Type B pancreatic cell (in vitro differentiated cells): ENCODE measurements around the gene LTV1. TPM values are rescaled to one million over a fixed set of nuclear protein-coding genes. Genes with fewer than 3 reads are reported as not detected.

Experiments used
- DNase-seq: peaks from one replicate; pipeline ENCODE4 v3.0.0; 2021; ENCODE audit warnings: mixed read lengths; ENCODE audit not compliant: unreplicated experiment; ENCODE audit errors: extremely low spot score
- H3K27ac Mint-ChIP-seq: 2 replicates; pipeline ENCODE4 v1.8.0; 2021; ENCODE audit warnings: mild to moderate bottlenecking, mixed read lengths
- H3K27me3 Mint-ChIP-seq: 2 replicates; pipeline ENCODE4 v1.8.0; 2021; ENCODE audit warnings: mixed read lengths
- H3K36me3 Mint-ChIP-seq: 2 replicates; pipeline ENCODE4 v1.8.0; 2021; ENCODE audit warnings: mixed read lengths
- H3K4me1 Mint-ChIP-seq: one replicate; pipeline ENCODE4 v1.8.0; 2021; ENCODE audit warnings: mixed read lengths; ENCODE audit not compliant: unreplicated experiment
- H3K4me3 Mint-ChIP-seq: 2 replicates; pipeline ENCODE4 v1.8.0; 2021; ENCODE audit warnings: mild to moderate bottlenecking, mixed read lengths
- H3K9me3 Mint-ChIP-seq: 2 replicates; pipeline ENCODE4 v1.8.0; 2021; ENCODE audit warnings: mixed read lengths
- total RNA-seq: library from RNA; stranded (reverse); gene quantifications from 2 replicates; pipeline ENCODE4 v1.2.1, GENCODE V29; 2021; ENCODE audit warnings: low replicate concordance
- TF ChIP-seq, protein P1 (sequence below): fragments of 200-600 bp; sonication (generic); conservative IDR thresholded peaks from 2 replicates; pipeline ENCODE4 v1.5.0; 2021; ENCODE audit warnings: antibody characterized with exemption, mild to moderate bottlenecking

Gene LTV1
- total RNA-seq, 1 donor from 2014 or later: 24.2 TPM

DNA sequence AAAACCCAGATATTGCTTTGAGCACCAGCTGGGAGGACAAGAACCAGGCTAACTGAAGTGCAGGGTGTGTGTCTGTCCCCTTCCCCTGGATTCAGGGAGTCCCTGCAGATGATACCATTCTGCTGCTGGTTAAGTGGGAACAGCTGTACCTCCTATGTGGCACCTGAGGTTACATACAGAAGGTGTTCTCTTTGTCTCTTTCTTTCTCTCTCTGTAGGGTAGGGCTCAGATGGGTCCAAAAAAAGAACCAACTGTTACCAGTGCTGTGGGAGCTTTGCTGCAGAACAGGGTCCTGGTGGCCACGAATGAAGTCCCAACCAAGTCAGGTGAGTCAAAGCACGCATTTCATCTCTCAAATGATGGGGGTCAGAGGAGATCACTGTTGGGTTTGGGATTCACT is 59.7 kb downstream of the LTV1 start:
- Mint-ChIP-seq H3K27ac (no peak overlapping the region), H3K36me3 (no peaks in the 10 kb centered on the region), H3K4me3 (no peak overlapping the region)

DNA sequence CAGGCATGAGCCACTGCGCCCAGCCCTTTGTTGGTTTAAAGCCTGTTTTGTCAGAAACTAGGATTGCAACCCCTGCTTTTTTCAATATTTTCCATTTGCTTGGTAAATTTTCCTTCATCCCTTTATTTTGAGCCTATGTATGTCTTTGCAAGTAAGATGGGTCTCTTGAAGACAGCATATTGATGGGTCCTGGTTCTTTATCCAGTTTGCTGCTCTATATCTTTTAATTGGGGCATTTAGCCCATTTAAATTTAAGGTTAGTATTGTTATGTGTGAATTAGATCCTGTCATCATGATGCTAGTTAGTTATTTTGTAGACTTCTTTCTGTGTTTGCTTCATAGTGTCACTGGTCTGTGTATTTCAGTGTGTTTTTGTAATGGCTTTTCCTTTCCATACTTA is 67.9 kb downstream of the LTV1 start:
- DNase-seq: no peak
- no peaks in the 10 kb centered on the region for H3K4me1 Mint-ChIP-seq
- H3K27ac Mint-ChIP-seq: no peak overlapping the region
- H3K27me3 Mint-ChIP-seq: no peaks in the 10 kb centered on the region
- no peaks in the 10 kb centered on the region for H3K36me3 Mint-ChIP-seq
- TF ChIP-seq, protein P1, sequence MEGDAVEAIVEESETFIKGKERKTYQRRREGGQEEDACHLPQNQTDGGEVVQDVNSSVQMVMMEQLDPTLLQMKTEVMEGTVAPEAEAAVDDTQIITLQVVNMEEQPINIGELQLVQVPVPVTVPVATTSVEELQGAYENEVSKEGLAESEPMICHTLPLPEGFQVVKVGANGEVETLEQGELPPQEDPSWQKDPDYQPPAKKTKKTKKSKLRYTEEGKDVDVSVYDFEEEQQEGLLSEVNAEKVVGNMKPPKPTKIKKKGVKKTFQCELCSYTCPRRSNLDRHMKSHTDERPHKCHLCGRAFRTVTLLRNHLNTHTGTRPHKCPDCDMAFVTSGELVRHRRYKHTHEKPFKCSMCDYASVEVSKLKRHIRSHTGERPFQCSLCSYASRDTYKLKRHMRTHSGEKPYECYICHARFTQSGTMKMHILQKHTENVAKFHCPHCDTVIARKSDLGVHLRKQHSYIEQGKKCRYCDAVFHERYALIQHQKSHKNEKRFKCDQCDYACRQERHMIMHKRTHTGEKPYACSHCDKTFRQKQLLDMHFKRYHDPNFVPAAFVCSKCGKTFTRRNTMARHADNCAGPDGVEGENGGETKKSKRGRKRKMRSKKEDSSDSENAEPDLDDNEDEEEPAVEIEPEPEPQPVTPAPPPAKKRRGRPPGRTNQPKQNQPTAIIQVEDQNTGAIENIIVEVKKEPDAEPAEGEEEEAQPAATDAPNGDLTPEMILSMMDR: no peak
- H3K9me3 Mint-ChIP-seq: peaks cover 18% of the 10 kb centered on the region
- no peak overlapping the region for H3K4me3 Mint-ChIP-seq

More for the DNA sequence above, 59.7 kb downstream of the LTV1 start:
- Mint-ChIP-seq H3K4me1 (peaks cover 6% of the 10 kb centered on the region), H3K27me3 (no peaks in the 10 kb centered on the region), H3K9me3 (no peaks in the 10 kb centered on the region)
- no peak for DNase-seq
- TF ChIP-seq, protein P1: no peak

- no peak for DNase-seq
- Mint-ChIP-seq H3K27me3 (no peaks in the 10 kb centered on the region), H3K4me1 (no peaks in the 10 kb centered on the region), H3K36me3 (no peaks in the 10 kb centered on the region), H3K27ac (no peak overlapping the region), H3K9me3 (peaks cover 18% of the 10 kb centered on the region), H3K4me3 (no peak overlapping the region)
- TF ChIP-seq, protein P1: no peak
Observed at GRCh38 chr6:143912671-143913070, 69.5 kb downstream of the LTV1 start.

Other genes with a start within 250 kb of the LTV1 start
- 59.2 and 69.9 TPM in 2 replicates for gene PHACTR2, start 165.4 kb upstream of the LTV1 start, total RNA-seq
- 0.34 TPM in 1 of 2 replicates, not detected in the other for gene ZC2HC1B, start 21.1 kb downstream of the LTV1 start, total RNA-seq
- 42.7 and 95.2 TPM in 2 replicates for gene PLAGL1, start 164.9 kb downstream of the LTV1 start, total RNA-seq